ENCODE measurements around the gene BRMS1. TPM values are rescaled to one million over a fixed set of nuclear protein-coding genes. Genes with fewer than 3 reads are reported as not detected.

Gene BRMS1
- total and polyA plus RNA-seq, 4 donors, result 12.0 to 24.0 (median 20.3) TPM

DNA sequence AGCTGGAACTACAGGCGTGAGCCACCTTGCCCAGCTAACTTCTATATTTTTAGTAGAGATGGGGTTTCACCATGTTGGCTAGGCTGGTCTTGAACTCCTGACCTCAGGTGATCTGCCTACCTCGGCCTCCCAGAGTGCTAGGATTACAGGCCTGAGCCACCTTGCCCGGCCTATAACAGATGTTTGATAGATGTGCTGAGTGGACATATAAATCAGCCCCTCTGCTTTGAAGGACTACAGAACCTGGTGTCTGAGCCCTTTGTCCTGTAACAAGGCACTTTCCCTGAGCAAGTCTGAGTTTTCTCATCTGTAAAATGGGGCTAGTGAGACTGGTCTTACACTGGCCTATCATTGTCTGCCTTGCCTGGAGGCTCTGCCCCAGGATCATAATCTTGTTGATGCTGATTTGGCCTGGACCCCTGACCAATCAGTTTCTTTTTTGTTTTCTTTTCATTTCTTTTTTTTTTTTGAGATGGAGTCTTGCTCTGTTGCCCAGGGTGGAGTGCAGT is 15.7 kb downstream of the BRMS1 start:
- Histone ChIP-seq H3K9me3 (ENCODE audit: control insufficient read depth in 4 of 4, low read length in 3 of 4) (no peaks in the 10 kb centered on the region), H3K27ac (ENCODE audit: low read depth in 1 of 2, low read length in 2 of 2) (no peak overlapping the region), H3K36me3 (ENCODE audit: control insufficient read depth in 4 of 4, insufficient read depth in 3 of 4, low read depth in 1 of 4, low read length in 3 of 4) (no peaks in the 10 kb centered on the region), H3K4me3 (ENCODE audit: low read depth in 1 of 3, low read length in 3 of 3) (no peak overlapping the region), H3K27me3 (ENCODE audit: control insufficient read depth in 4 of 4, insufficient read depth in 4 of 4, low read length in 3 of 4) (no peaks in the 10 kb centered on the region), H3K4me1 (ENCODE audit: control insufficient read depth in 4 of 4, insufficient read depth in 4 of 4, low read length in 3 of 4) (peaks cover 2 to 9% (median 4%) of the 10 kb centered on the region in 4 donors), H3K9ac (ENCODE audit: low read depth in 1 of 2, low read length in 2 of 2) (no peak overlapping the region)
- TF ChIP-seq FOXA2 (IDR thresholded peaks at IDR 0.05), result no peak
- TF ChIP-seq CTCF (IDR thresholded peaks at IDR 0.05; ENCODE audit: low read depth, low read length, missing input control), result no peak
- TF ChIP-seq JUND (IDR thresholded peaks at IDR 0.05), result no peak
- TF ChIP-seq TAF1 (conservative IDR thresholded peaks at IDR 0.05), result no peak
- TF ChIP-seq REST (IDR thresholded peaks at IDR 0.05), result no peak
- no peak for TF ChIP-seq ZBTB33 (IDR thresholded peaks at IDR 0.05)
- no peak for TF ChIP-seq NR2F2 (IDR thresholded peaks at IDR 0.05)
- no peak for TF ChIP-seq HNF4A (conservative IDR thresholded peaks at IDR 0.05)
- TF ChIP-seq YY1 (IDR thresholded peaks at IDR 0.05), result no peak
- no peak for TF ChIP-seq RXRA (IDR thresholded peaks at IDR 0.05)
- TF ChIP-seq FOXA1 (IDR thresholded peaks at IDR 0.05), result no peak
- TF ChIP-seq, protein P1, sequence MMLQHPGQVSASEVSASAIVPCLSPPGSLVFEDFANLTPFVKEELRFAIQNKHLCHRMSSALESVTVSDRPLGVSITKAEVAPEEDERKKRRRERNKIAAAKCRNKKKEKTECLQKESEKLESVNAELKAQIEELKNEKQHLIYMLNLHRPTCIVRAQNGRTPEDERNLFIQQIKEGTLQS (IDR thresholded peaks at IDR 0.05), result no peak
- TF ChIP-seq EGR1 (IDR thresholded peaks at IDR 0.05; ENCODE audit: low read depth in 2 of 2), result no peak
- TF ChIP-seq HNF4G (IDR thresholded peaks at IDR 0.05), result no peak
- TF ChIP-seq GABPA (IDR thresholded peaks at IDR 0.05 in 1 of 2, conservative IDR thresholded peaks at IDR 0.05 in 1 of 2), result no peak
- no peak for TF ChIP-seq RAD21 (IDR thresholded peaks at IDR 0.05)
- TF ChIP-seq SP1 (IDR thresholded peaks at IDR 0.05), result no peak
- TF ChIP-seq, protein P2, sequence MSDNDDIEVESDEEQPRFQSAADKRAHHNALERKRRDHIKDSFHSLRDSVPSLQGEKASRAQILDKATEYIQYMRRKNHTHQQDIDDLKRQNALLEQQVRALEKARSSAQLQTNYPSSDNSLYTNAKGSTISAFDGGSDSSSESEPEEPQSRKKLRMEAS (IDR thresholded peaks at IDR 0.05), result no peak
- DNase-seq (ENCODE audit: low spot score), result no peak
- 94% methylated on average over 3 of the region's 3 CpGs for WGBS
